Measurements from ENCODE around the gene SOS2. TPM values are rescaled to one million over a fixed set of nuclear protein-coding genes. Genes with fewer than 3 reads are reported as not detected.

SOS2 gene
- total and polyA plus RNA-seq, 4 donors, result 3.1 to 20.1 (median 9.1) TPM

DNA sequence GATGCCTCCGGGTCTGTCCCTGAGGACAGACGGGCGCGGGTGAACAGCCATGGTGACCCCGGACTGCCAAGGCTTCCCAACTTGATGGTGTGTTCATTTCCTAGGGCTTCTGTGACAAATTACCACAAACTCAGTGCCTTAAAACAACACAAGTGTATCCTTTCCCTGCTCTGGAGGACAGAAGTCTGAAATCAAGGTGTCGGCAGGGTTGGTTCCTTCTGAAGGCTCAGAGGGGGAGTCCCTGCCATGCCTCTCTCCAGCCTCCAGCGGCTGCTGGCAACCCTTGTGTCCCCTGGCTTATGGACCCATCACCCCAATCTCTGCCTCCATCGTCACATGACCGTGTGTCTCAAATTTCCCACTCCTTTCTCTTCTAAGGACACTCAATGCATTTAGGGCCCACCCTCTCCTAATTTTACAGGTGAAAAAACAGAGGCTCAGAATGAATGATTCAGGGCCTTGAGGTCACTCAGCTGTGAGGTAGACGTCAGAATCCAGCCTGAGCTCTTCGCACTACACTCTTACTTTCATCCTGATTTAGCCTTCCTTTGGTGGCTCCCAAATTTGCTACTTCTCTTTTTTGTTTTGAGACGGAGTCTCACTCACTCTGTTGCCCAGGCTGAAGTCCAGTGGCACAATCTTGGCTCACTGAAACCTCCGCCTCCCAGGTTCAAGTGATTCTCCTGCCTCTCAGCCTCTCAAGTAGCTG is 160.4 kb downstream of the SOS2 start:
- no peak for DNase-seq (ENCODE audit: low spot score)
- no peak overlapping the region for H3K27ac ChIP-seq (ENCODE audit: low read depth in 1 of 2, low read length in 2 of 2)
- no peaks in the 10 kb centered on the region for H3K27me3 ChIP-seq (ENCODE audit: control insufficient read depth in 4 of 4, insufficient read depth in 4 of 4, low read length in 3 of 4)
- H3K9me3 ChIP-seq (ENCODE audit: control insufficient read depth in 4 of 4, low read length in 3 of 4), result no peaks in the 10 kb centered on the region
- TF ChIP-seq YY1 (IDR thresholded peaks at IDR 0.05) (no peak), ZBTB33 (IDR thresholded peaks at IDR 0.05) (no peak), HNF4A (conservative IDR thresholded peaks at IDR 0.05) (no peak), ATF3 (IDR thresholded peaks at IDR 0.05) (no peak), TAF1 (conservative IDR thresholded peaks at IDR 0.05) (no peak)
- H3K36me3 ChIP-seq (ENCODE audit: control insufficient read depth in 4 of 4, insufficient read depth in 3 of 4, low read depth in 1 of 4, low read length in 3 of 4), result no peaks in the 10 kb centered on the region
- H3K4me1 ChIP-seq (ENCODE audit: control insufficient read depth in 4 of 4, insufficient read depth in 4 of 4, low read length in 3 of 4), result no peaks in the 10 kb centered on the region
- H3K9ac ChIP-seq (ENCODE audit: low read depth in 1 of 2, low read length in 2 of 2), result no peak overlapping the region
- H3K4me3 ChIP-seq (ENCODE audit: low read depth in 1 of 3, low read length in 3 of 3), result no peak overlapping the region
- WGBS, result 88% methylated on average over 13 of the region's 13 CpGs

GRCh38 chr14:50070230-50070629 is 161.1 kb downstream of the SOS2 start:
- WGBS, result 93% methylated on average over 3 of the region's 3 CpGs
- Histone ChIP-seq H3K4me1 (ENCODE audit: control insufficient read depth in 4 of 4, insufficient read depth in 4 of 4, low read length in 3 of 4) (no peaks in the 10 kb centered on the region), H3K9ac (ENCODE audit: low read depth in 1 of 2, low read length in 2 of 2) (no peak overlapping the region), H3K4me3 (ENCODE audit: low read depth in 1 of 3, low read length in 3 of 3) (no peak overlapping the region), H3K9me3 (ENCODE audit: control insufficient read depth in 4 of 4, low read length in 3 of 4) (no peaks in the 10 kb centered on the region), H3K27me3 (ENCODE audit: control insufficient read depth in 4 of 4, insufficient read depth in 4 of 4, low read length in 3 of 4) (no peaks in the 10 kb centered on the region), H3K36me3 (ENCODE audit: control insufficient read depth in 4 of 4, insufficient read depth in 3 of 4, low read depth in 1 of 4, low read length in 3 of 4) (no peaks in the 10 kb centered on the region), H3K27ac (ENCODE audit: low read depth in 1 of 2, low read length in 2 of 2) (no peak overlapping the region)
- TF ChIP-seq REST (IDR thresholded peaks at IDR 0.05), result no peak
- TF ChIP-seq ZBTB33 (IDR thresholded peaks at IDR 0.05), result no peak
- no peak for TF ChIP-seq HNF4A (conservative IDR thresholded peaks at IDR 0.05)
- no peak for TF ChIP-seq SP1 (IDR thresholded peaks at IDR 0.05)
- TF ChIP-seq HNF4G (IDR thresholded peaks at IDR 0.05), result no peak
- no peak for TF ChIP-seq EGR1 (IDR thresholded peaks at IDR 0.05; ENCODE audit: low read depth in 2 of 2)
- no peak for TF ChIP-seq MAX (IDR thresholded peaks at IDR 0.05)
- TF ChIP-seq, protein P1, sequence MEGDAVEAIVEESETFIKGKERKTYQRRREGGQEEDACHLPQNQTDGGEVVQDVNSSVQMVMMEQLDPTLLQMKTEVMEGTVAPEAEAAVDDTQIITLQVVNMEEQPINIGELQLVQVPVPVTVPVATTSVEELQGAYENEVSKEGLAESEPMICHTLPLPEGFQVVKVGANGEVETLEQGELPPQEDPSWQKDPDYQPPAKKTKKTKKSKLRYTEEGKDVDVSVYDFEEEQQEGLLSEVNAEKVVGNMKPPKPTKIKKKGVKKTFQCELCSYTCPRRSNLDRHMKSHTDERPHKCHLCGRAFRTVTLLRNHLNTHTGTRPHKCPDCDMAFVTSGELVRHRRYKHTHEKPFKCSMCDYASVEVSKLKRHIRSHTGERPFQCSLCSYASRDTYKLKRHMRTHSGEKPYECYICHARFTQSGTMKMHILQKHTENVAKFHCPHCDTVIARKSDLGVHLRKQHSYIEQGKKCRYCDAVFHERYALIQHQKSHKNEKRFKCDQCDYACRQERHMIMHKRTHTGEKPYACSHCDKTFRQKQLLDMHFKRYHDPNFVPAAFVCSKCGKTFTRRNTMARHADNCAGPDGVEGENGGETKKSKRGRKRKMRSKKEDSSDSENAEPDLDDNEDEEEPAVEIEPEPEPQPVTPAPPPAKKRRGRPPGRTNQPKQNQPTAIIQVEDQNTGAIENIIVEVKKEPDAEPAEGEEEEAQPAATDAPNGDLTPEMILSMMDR (IDR thresholded peaks at IDR 0.05; ENCODE audit: low read depth, low read length, missing input control), result no peak
- no peak for TF ChIP-seq TAF1 (conservative IDR thresholded peaks at IDR 0.05)
- no peak for TF ChIP-seq JUND (IDR thresholded peaks at IDR 0.05)
- TF ChIP-seq ATF3 (IDR thresholded peaks at IDR 0.05), result no peak
- TF ChIP-seq NR2F2 (IDR thresholded peaks at IDR 0.05), result no peak
- TF ChIP-seq FOXA2 (IDR thresholded peaks at IDR 0.05), result no peak
- no peak for TF ChIP-seq FOXA1 (IDR thresholded peaks at IDR 0.05)
- TF ChIP-seq GABPA (IDR thresholded peaks at IDR 0.05 in 1 of 2, conservative IDR thresholded peaks at IDR 0.05 in 1 of 2), result no peak
- TF ChIP-seq RAD21 (IDR thresholded peaks at IDR 0.05), result no peak
- TF ChIP-seq YY1 (IDR thresholded peaks at IDR 0.05), result no peak
- no peak for TF ChIP-seq RXRA (IDR thresholded peaks at IDR 0.05)
- DNase-seq (ENCODE audit: low spot score), result no peak
